Measurements from ENCODE around the gene PHTF2. TPM values are rescaled to one million over a fixed set of nuclear protein-coding genes. Genes with fewer than 3 reads are reported as not detected.
A peak's percentile ranks its signal among the peaks of the same experiment; 100 is the strongest.

The PHTF2 gene
- polyA plus RNA-seq, 1 of the 3 experiments (the other 2 are of a cell fraction), result 21.2 TPM

- TF ChIP-seq PBX3 (IDR thresholded peaks at IDR 0.05), result peak; percentile 95
- no peak for TF ChIP-seq SMC3 (IDR thresholded peaks at IDR 0.05; ENCODE audit: low read depth, low read length)
- TF ChIP-seq NRF1 (IDR thresholded peaks at IDR 0.05; ENCODE audit: low read depth, low read length), result no peak
- no peak for TF ChIP-seq CTCF (IDR thresholded peaks at IDR 0.05)
- TF ChIP-seq MEF2A (IDR thresholded peaks at IDR 0.05; ENCODE audit: borderline replicate concordance, low read depth), result peak; percentile 75; the same call in 1 of the 2 replicates
- no peak for TF ChIP-seq CHD2 (IDR thresholded peaks at IDR 0.05; ENCODE audit: low read length, partially characterized antibody)
- TF ChIP-seq JUND (IDR thresholded peaks at IDR 0.05), result peak; percentile 81
- TF ChIP-seq RCOR1 (IDR thresholded peaks at IDR 0.05; ENCODE audit: low read length), result no peak
- peak; percentile 73; the same call in 1 of the 2 replicates for TF ChIP-seq TEAD4 (IDR thresholded peaks at IDR 0.05; ENCODE audit: borderline replicate concordance, insufficient read depth)
- no peak for TF ChIP-seq RAD21 (IDR thresholded peaks at IDR 0.05; ENCODE audit: low read length)
- TF ChIP-seq MXI1 (IDR thresholded peaks at IDR 0.05; ENCODE audit: low read depth, low read length), result no peak
Observed at GRCh38 chr7:77802557-77803405, 4.2 kb downstream of the PHTF2 start (continued).

DNA sequence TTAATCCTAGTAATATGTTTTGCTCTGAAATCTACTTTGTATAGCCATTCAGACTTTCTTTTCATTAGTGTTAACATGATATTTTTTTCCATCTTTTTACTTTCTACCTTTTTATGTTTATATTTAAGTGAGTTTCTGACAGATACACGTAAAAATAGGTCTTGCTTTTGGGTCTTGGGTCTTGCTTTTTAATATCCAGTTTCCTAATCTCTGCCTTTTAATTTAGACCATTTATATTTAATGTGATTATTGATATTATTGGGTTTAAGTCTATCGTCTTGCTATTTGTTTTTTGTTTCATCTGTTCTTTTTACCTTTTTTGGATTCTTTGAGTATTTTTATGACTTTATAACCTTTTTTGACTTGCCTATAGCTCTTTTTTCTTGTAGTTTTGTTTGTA lies 7.9 kb downstream of the PHTF2 start:
- ChIA-PET CTCF (no interaction called here), POLR2A (no interaction called here)
- no peak for DNase-seq
- Histone ChIP-seq H3K36me3 (replicated peaks in 1 of 2; ENCODE audit: control insufficient read depth in 1 of 2, insufficient read depth in 2 of 2, low read length in 1 of 2) (peaks cover 0 to 23% of the 10 kb centered on the region in 2 experiments), H3K27me3 (ENCODE audit: insufficient read depth) (no peaks in the 10 kb centered on the region), H3F3A (replicated peaks; ENCODE audit: insufficient read depth) (peaks cover 27% of the 10 kb centered on the region), H3K4me1 (ENCODE audit: control insufficient read depth in 1 of 2, insufficient read depth in 2 of 2, low read depth in 1 of 2, low read length in 1 of 2) (peaks cover 0 to 9% of the 10 kb centered on the region in 2 experiments; a peak in 2 of 4 replicates), H3K9ac (no peak overlapping the region), H4K20me1 (ENCODE audit: insufficient read depth) (no peaks in the 10 kb centered on the region), H3K4me3 (ENCODE audit: low read depth in 2 of 2, low read length in 1 of 2) (no peak overlapping the region), H3K4me2 (no peak overlapping the region), H3K79me2 (ENCODE audit: insufficient read depth) (peaks cover 99% of the 10 kb centered on the region), H3K27ac (ENCODE audit: low read depth in 2 of 2, low read length in 1 of 2) (no peak overlapping the region), H3K9me3 (peaks cover 26% of the 10 kb centered on the region), H3K9me2 (no peaks in the 10 kb centered on the region), H2AFZ (ENCODE audit: low read depth) (no peak overlapping the region)
- WGBS (ENCODE audit: low lambda C conversion rate), result 87% methylated on average over 2 of the region's 2 CpGs
- TF ChIP-seq POLR2AphosphoS5 (IDR thresholded peaks at IDR 0.05; ENCODE audit: low read depth, low read length), result no peak
- TF ChIP-seq EZH2phosphoT487 (IDR thresholded peaks at IDR 0.05; ENCODE audit: borderline replicate concordance, low read depth), result no peak
- no peak for TF ChIP-seq FOXJ3 (CRISPR knock-in tag; IDR thresholded peaks at IDR 0.05)
- TF ChIP-seq, protein P1, sequence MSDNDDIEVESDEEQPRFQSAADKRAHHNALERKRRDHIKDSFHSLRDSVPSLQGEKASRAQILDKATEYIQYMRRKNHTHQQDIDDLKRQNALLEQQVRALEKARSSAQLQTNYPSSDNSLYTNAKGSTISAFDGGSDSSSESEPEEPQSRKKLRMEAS (IDR thresholded peaks at IDR 0.05; ENCODE audit: low read depth), result no peak
- TF ChIP-seq, protein P2, sequence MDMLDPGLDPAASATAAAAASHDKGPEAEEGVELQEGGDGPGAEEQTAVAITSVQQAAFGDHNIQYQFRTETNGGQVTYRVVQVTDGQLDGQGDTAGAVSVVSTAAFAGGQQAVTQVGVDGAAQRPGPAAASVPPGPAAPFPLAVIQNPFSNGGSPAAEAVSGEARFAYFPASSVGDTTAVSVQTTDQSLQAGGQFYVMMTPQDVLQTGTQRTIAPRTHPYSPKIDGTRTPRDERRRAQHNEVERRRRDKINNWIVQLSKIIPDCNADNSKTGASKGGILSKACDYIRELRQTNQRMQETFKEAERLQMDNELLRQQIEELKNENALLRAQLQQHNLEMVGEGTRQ (IDR thresholded peaks at IDR 0.05; ENCODE audit: borderline replicate concordance, low read depth, low read length), result no peak
- TF ChIP-seq, protein P3, sequence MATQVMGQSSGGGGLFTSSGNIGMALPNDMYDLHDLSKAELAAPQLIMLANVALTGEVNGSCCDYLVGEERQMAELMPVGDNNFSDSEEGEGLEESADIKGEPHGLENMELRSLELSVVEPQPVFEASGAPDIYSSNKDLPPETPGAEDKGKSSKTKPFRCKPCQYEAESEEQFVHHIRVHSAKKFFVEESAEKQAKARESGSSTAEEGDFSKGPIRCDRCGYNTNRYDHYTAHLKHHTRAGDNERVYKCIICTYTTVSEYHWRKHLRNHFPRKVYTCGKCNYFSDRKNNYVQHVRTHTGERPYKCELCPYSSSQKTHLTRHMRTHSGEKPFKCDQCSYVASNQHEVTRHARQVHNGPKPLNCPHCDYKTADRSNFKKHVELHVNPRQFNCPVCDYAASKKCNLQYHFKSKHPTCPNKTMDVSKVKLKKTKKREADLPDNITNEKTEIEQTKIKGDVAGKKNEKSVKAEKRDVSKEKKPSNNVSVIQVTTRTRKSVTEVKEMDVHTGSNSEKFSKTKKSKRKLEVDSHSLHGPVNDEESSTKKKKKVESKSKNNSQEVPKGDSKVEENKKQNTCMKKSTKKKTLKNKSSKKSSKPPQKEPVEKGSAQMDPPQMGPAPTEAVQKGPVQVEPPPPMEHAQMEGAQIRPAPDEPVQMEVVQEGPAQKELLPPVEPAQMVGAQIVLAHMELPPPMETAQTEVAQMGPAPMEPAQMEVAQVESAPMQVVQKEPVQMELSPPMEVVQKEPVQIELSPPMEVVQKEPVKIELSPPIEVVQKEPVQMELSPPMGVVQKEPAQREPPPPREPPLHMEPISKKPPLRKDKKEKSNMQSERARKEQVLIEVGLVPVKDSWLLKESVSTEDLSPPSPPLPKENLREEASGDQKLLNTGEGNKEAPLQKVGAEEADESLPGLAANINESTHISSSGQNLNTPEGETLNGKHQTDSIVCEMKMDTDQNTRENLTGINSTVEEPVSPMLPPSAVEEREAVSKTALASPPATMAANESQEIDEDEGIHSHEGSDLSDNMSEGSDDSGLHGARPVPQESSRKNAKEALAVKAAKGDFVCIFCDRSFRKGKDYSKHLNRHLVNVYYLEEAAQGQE (IDR thresholded peaks at IDR 0.05; ENCODE audit: low read depth, low read length), result no peak
- TF ChIP-seq JUND (IDR thresholded peaks at IDR 0.05), result no peak
- no peak for TF ChIP-seq YY1 (IDR thresholded peaks at IDR 0.05; ENCODE audit: low read depth)
- TF ChIP-seq MEF2A (IDR thresholded peaks at IDR 0.05; ENCODE audit: borderline replicate concordance, low read depth), result no peak
- TF ChIP-seq, protein P4, sequence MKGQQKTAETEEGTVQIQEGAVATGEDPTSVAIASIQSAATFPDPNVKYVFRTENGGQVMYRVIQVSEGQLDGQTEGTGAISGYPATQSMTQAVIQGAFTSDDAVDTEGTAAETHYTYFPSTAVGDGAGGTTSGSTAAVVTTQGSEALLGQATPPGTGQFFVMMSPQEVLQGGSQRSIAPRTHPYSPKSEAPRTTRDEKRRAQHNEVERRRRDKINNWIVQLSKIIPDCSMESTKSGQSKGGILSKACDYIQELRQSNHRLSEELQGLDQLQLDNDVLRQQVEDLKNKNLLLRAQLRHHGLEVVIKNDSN (IDR thresholded peaks at IDR 0.05; ENCODE audit: borderline replicate concordance, low read depth), result no peak
- no peak for TF ChIP-seq TCF12 (IDR thresholded peaks at IDR 0.05)
- TF ChIP-seq PBX3 (IDR thresholded peaks at IDR 0.05), result no peak
